ENCODE results near the gene SPSB4. TPM values are rescaled to one million over a fixed set of nuclear protein-coding genes. Genes with fewer than 3 reads are reported as not detected.

The SPSB4 gene
- total RNA-seq, 1 experiment from 2014 or later = 2.3 TPM

DNA sequence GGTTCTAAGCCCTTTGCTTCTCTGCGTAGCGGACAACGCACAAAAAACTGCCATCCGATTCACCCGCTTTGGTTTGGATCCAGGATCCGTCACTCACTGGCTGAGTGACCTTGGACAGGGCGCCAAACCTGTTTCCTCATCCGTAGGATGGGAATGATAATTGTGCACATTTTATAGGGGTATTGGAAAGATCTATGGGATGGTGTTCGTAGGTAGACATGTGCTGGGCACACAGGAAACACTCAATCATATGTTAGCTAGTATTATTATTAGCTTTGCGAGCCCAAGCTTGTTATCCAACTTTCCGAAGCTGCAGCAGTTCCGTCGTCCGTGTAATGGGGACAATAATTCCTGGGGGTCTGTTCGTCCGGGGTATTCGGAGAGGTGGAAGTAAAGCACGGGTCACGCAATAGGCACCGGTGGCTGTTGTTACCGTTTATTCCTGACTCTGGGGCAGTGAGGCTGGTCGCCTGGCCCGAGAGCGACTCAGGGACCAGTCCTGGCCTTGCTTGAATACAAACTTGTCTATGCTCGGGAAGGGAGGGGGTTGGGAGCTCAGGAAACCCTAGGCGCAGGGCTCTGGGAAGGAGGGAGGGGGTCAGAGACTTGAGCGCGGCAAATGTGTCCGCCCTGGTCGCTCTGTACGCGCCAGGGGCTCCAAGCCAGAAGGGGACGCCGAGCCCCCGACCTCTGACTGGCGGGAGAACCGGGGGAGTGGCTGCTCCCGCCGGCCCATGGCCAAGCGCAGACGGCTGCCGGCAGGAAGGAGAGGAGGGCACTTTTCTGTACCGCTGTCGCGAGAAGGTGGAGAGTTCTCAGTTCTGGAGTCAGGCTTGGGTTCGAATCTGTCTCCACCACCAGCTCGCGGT lies 1.3 kb downstream of the SPSB4 start:
- DNase-seq (ENCODE audit: low read depth) = peak; percentile 44

GRCh38 chr3:141055136-141055535 lies 4.0 kb downstream of the SPSB4 start:
- no peak for DNase-seq (ENCODE audit: low read depth)

- DNase-seq (ENCODE audit: low read depth) = no peak
Observed at GRCh38 chr3:141055536-141056445, 4.6 kb downstream of the SPSB4 start.

GRCh38 chr3:141056751-141057171 lies 5.6 kb downstream of the SPSB4 start:
- DNase-seq (ENCODE audit: low read depth) = no peak

DNA sequence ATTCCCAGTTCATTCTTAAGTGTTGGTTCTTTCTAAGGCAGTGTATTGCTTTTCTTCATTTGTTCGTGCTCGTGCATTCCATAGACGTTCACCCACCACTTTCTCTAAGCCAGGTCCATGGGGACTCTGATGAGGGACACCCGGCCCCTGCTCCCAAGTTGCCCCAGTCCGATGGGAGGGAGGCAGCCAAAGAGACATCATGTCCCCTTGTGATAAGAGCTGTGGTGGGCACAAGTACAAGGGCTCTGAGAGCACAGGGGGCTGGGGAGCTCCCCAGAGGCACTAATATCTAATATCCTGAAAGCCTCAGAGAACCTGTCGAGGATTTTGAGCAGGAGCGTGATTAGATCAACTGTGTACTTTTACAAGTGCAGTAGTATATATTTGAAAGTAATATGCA lies 6.3 kb downstream of the SPSB4 start:
- DNase-seq (ENCODE audit: low read depth) = no peak

DNA sequence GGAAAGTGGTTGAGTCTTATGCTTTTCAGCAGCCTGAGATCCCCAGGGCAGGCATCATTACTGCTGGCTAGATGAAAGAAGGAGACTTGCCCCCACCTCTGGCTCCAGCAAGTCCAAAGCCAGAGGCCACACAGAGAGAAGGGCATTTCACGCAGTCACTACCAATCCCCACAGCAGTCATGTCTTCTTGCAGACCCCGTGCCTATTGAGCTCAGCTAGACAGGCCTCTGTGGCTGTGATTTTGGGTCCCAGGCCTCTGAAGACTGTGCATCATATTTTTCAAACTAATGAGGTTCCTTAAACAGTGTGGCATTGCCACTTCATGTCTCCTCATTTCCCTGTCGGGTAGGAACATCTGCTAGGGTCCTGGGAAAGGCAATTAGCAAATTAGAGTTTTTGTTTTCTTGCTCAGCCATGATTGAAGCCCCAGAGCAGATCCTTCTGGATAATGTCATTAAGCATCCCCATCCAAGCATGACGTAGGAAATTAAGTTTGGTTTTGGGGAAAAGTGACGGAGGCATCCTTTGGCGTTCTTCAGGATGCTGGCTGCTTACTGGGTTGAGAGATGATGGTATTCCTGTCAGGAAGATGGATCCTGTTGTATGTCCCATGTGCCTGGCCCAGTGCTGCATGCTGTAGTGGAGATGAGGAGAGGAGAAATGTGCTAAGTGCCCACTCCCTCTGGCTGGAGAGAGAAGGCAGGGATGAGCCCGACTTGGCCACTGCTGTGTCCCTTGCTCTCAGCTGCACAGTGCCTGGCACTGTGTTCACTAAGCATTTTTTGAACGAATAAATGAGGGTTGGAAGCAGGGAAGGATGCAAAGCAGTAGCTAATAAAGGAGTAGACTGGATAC lies 7.0 kb downstream of the SPSB4 start:
- no peak for DNase-seq (ENCODE audit: low read depth)

GRCh38 chr3:141058996-141059395 lies 7.8 kb downstream of the SPSB4 start:
- DNase-seq (ENCODE audit: low read depth) = no peak

DNA sequence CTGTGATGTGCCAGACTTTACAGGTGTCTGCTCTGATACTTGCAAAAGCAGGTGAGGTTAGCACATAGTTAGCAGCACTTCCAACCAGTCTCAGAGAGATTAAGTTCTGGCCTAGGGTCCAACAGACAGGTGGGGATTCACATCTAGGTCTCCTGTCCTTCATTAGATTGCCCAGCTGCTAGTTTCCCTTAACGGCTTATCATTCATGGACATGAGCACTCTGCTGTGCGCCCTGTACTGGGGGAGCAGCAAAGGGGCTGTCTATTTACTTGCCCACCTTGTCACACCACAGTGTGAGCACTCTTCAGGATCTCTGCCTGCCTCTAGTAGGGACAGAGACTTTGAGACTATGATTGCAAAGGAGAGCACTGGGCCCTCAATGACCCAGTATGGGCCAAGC lies 8.7 kb downstream of the SPSB4 start:
- DNase-seq (ENCODE audit: low read depth) = no peak

DNA sequence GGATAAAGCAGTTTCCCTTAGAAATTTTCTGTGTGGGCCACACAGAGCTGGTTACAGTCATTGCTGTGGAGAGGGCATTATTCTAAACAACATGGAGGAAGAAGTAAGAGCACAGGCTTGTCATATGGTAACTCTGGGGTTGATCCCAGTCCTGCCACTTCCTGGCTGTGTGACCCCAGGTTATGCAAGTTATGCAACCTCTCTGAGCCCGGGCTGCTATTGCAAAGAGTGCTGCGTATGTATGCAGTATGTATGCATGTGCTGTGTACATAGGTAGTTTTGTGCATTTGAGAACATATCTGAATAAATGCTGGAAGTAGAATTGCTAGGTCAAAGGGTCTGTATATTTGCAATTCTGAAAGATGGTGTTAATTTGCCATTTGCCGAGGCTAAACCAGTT lies 9.2 kb downstream of the SPSB4 start:
- DNase-seq (ENCODE audit: low read depth) = no peak

DNA sequence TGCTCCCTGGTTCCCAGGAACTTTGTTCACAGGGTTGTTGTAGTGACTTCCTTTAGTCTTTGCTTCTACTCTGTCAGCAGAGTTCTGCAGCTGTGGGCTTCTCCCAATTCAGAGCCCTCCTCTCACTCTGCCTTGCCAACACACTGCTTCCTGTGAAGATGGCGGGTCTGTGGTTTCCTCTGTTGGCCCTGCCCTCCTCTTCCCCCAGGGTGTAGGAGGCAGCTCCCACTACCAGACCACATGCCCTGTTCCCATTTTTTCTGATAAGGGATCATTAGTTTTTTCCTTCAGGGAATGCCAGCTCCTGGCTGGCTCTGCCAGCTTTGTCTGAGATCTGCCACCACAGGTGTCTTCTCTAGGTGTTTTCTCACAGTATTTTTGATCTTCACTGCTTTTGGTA lies 12.7 kb downstream of the SPSB4 start:
- peak; percentile 36 for DNase-seq (ENCODE audit: low read depth)

- no peak for DNase-seq (ENCODE audit: low read depth)
Observed at GRCh38 chr3:141064255-141064926, 13.2 kb downstream of the SPSB4 start.

DNA sequence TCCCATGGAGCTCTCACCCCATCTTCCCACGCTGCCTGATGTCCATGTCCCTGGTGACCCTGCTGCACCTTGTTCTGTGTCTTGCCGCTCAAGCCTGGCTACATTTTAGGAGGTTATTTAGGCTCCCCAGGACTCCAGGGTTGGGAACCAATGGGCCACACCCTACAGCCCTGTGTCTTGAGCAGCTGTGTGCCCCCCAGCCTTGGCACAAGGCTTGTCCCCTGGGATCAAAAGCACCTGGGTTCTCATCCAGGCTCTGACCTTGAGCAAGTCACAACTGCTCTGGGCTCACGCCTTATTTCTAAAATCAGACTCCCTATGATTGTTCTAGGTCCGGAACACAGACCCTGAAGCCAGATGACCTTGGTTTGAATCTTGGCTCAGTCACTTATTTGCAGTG lies 14.1 kb downstream of the SPSB4 start:
- DNase-seq (ENCODE audit: low read depth) = no peak

GRCh38 chr3:141065841-141066805 lies 15.0 kb downstream of the SPSB4 start:
- DNase-seq (ENCODE audit: low read depth) = no peak

DNA sequence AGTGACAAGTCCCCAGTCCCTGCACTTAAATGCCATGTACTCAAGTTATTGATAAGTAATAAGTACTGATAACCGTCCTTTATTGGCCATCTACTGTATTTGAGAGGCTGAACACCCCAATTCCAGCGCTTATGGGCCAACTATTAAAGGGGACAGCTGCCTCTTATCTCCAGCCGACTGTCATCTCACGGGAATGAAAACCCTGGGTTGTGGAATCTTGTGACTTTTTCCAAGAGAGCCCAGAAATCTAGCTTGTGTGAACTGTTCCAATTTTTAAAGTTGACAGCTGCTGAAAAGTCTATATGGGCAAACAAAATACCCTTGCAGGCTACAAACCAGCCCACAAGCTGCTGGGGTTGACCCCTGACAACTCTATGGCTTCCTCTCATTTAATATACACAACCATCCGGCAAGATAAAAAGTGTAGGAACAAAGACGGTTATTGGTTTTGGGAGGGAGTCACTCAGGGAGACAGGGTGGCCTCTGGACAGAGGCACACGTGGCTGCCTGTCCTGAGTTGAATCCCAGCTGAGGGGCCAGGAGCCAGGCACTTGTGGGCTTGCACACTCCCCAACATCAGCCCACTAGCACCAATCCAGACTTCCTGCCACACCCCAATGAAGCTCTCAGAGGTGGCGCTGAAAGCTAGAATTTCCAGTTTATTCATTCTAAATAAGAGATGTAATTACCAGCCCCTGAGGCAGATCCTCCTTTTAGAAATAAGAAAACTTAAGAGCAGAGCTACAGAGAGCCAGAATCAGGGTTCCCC lies 16.2 kb downstream of the SPSB4 start:
- no peak for DNase-seq (ENCODE audit: low read depth)

DNA sequence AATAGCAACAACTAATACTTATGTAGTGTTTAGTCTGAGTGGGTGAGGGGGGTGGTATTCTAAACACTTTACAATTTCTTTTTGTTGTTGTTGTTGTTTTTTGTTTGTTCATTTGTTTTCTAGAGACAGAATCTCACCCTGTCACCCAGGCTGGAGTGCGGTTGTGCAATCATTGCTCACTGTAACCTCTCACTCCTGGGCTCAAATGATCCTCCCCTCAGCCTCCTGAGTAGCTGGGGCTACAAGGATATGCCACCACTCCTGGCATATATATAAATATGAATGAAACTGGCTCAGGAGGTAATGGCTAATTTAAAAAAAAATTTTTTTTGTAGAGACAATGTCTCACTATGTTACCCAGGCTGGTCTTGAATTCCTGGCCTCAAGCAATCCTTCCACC lies 19.1 kb downstream of the SPSB4 start:
- DNase-seq (ENCODE audit: low read depth) = no peak

DNA sequence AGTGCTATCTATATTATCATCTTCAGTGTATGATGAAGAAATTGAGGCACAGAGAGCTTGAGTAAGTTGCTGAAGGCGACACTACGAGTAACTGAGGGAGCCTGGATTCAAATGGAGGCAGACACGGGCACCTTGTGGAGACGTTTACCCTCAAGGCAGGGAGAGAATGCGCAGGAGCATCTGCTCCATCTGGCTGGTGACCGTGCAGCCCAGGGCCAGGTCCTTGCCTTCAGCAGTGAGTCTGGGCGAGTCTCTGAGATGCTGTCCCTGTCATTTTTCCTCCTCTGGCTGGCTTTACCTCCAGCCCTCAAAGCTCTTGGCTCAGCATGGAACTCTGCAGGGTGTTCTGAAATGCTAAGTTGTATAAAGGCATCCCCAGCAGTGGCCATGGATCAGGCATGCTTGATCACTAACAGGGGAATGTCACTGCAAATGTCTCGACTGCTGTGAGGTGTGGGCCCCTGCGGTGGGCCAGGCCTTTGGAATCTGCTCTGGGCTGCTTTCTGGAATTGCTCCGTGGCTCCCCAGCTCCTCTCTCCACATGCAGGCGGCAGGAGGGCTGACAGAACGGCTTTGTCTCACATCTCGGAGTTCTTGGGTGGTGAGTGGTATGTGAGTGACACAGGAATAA lies 19.7 kb downstream of the SPSB4 start:
- no peak for DNase-seq (ENCODE audit: low read depth)

DNA sequence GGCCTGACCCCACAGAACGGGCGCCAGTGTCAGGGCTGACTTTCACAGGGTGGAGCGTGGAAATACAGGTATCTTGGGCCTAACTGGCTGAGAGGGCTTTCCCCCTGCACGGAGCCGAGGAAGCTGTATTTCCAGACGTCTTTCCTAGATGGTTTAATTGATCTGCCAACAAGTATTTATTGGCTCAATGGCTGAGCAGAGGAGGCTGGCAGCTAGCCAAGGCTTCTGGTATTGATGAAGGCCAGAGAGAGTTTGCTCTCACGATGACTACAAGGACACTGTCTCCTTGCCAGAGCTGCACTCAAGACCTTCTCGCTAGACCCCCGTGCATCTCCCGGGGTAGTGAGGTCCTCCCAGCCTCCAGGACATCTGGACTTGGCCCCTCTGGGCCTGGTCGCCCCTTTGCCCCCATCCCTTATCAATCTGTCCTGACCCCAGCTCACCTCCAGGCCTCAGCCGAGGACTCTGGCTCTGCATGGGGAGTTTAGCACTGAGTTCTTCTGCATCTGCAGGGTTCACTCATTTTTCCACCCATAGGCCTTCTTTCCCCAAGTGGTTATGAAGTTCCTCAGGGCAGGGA lies 20.6 kb downstream of the SPSB4 start:
- no peak for DNase-seq (ENCODE audit: low read depth)

DNA sequence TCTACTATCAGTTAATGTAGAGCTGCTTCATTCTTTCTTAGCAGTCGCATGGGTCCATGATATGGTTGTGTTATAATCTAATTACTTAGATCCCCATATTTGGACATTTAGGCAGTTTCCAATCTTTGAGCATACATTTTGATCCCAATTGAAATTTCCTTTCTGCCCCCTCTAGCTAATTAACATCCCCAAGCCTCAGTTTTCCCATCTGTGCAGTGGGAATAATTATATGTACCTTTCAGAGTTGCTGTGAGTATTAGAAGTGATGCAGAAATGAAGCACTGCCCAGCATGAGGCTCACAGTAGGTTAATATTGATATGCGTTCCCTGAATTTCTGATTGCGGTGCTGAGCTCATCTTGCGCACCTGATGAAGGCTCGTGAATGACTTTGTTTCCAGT lies 21.8 kb downstream of the SPSB4 start:
- DNase-seq (ENCODE audit: low read depth) = no peak

Data from Daoy (cell line).